GM12872 (cell line): ENCODE results near the gene RPGRIP1L.

Source experiments
- TF ChIP-seq, protein P1 (sequence below): IDR thresholded peaks from 3 replicates; pipeline ENCODE4 v1.5.1; 2011; ENCODE audit warnings: low read depth, mild to moderate bottlenecking, low read length, moderate library complexity; ENCODE audit not compliant: insufficient read depth

The RPGRIP1L gene

DNA sequence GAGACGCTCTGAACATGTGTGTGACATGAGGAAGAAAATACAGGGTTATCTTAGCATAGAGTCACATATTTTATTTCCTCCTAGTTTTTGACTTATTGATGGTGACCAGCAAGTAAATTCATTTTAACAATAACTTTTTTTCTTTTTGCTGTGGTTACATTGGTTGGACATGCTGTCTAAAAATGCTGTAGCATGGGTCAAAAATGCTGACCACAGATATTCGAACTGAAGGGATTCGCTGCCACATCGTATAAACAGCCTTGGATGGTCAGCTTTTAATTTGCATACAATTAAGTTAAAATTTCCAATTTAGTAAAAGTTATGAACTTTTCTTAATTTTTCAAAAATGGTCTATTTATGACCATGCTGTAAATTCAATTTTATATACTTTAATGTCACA, 30.5 kb downstream of the RPGRIP1L start:
- TF ChIP-seq, protein P1, sequence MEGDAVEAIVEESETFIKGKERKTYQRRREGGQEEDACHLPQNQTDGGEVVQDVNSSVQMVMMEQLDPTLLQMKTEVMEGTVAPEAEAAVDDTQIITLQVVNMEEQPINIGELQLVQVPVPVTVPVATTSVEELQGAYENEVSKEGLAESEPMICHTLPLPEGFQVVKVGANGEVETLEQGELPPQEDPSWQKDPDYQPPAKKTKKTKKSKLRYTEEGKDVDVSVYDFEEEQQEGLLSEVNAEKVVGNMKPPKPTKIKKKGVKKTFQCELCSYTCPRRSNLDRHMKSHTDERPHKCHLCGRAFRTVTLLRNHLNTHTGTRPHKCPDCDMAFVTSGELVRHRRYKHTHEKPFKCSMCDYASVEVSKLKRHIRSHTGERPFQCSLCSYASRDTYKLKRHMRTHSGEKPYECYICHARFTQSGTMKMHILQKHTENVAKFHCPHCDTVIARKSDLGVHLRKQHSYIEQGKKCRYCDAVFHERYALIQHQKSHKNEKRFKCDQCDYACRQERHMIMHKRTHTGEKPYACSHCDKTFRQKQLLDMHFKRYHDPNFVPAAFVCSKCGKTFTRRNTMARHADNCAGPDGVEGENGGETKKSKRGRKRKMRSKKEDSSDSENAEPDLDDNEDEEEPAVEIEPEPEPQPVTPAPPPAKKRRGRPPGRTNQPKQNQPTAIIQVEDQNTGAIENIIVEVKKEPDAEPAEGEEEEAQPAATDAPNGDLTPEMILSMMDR, result no peak

- TF ChIP-seq, protein P1, result no peak
Measured at GRCh38 chr16:53672461-53672860, 31.2 kb downstream of the RPGRIP1L start.

DNA sequence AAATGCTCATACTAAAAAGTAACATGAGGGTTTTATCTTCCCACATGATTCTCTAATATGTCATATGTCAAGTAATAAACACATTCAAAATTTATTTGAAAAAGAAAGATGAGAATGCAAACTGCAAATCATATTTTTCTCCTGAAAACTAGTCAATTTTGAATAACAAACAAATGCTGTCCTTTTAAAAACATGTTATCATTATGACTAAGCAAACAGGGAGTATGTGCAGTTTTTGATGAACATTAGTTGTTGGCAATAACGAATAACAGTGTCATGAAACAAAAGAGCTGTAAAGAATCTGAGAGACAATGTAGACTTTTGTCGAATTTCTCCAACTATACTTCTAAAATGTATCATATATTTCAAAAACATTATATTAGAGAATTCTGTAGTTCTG, 34.8 kb downstream of the RPGRIP1L start:
- TF ChIP-seq, protein P1, result no peak

DNA sequence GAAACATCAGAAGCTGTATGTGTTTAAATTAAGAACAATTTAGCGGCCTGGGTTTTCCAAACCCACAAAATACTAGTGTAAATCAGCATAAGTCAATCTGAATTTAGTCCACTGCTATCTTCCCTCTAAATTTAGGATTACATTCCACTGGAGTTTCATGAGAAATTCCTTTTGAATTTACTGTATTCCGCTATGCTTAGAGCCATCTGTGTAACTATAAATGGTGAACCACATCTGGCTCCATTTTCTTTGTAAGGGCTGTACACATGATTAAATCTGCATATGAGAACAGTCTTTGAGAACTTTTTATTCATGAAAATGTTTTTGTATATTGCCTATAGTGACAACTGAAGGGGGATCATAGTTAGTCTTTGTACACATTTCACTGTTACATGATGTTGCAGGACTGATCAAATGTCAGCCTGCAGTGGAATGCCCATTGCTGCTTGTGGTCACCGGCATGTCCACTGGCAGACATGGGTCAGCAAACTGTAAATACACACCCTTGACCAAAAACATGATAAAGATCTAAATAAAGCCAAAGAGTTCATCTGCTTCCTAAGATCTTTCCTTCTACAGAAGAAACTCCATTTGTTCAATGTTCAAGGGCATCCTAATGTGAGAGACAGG, 36.8 kb downstream of the RPGRIP1L start:
- TF ChIP-seq, protein P1, result no peak

DNA sequence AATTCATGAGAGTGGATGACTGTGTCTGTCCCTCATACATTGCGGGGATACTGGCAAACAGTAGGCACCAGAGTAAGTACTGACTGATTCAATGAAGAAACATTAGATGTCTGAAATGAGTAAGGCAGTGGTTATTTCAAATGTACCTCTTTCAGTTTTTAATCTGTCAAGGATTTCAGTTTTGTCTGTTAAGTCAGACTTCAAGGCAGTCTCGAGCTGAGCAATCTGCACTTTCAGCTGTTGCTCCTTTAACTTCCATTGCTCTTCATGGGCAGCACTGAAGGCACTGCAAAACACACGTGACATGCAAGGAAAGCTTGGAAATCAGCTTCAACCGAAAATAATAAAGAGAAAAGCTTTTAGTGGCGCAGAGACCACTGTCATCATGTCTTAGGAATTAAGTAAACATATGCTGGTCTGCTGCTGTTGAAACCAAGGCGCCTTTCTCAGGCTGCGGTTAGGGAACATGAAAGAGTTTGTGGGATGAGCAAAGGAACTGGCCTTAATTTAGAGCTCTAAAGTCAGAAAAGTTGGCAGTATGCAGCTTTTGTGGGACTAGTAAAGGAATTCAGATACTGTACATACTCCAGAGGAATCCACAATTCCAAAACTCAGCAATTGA, 38.8 kb downstream of the RPGRIP1L start:
- TF ChIP-seq, protein P1, result no peak

DNA sequence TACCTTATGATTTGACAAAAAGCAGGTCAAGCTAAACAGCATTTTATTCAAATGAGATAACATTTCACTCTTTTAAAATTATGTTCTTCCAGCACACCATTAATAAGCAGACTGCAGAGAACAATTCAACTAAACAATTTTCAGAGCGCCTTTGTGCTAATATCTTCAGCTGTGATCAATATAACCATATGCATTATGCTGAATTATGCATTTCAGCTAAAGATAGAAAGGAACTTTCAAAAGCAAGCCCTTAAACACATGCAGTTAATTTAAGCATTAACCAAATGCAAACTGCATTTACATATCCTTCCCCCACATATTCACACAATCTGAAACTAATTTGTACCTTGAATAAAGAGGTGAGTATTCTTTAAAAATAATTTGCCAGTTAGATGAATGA, 41.6 kb downstream of the RPGRIP1L start:
- TF ChIP-seq, protein P1, result no peak

GRCh38 chr16:53654946-53655345, 48.7 kb downstream of the RPGRIP1L start:
- TF ChIP-seq, protein P1, result no peak

DNA sequence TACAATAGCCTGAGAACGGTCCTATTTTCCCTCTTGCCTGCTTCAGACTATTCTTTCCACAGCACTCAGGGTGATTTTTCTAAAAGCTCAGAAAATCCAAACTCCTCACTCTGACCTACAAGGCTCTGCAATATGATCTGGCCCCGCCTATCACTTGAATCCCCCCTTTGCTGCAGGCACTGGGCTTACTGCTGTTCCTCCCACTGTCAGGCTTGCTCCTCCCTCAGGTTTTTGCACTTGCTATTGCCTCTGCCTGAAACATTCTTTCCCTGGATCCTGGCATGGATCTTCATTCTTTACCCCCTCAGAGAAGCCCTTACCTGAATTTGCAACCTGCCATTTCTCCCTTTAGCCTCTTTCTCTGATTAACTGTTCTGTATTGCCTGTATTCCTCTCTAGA, 52.3 kb downstream of the RPGRIP1L start:
- TF ChIP-seq, protein P1, result no peak
